Epithelial cell of proximal tubule (primary cell): ENCODE measurements around the gene CACNB2. TPM values are rescaled to one million over a fixed set of nuclear protein-coding genes. Genes with fewer than 3 reads are reported as not detected.

Experiments used
- DNase-seq: peaks from one replicate; pipeline ENCODE4 v3.0.0-alpha.2; 2011; ENCODE audit warnings: low read depth
- H3K4me3 ChIP-seq: 2 replicates; pipeline ENCODE4 v1.5.1; 2011; ENCODE audit warnings: low read depth, mild to moderate bottlenecking, low read length
- total RNA-seq: library from RNA; depleted of rRNA; stranded (reverse); fragments of >200 nt; gene quantifications from 2 replicates; pipeline ENCODE4 v1.2.3, GENCODE V29; 2015
- TF ChIP-seq, protein P1 (sequence below): conservative IDR thresholded peaks from 2 replicates; pipeline ENCODE4 v1.5.1; 2012; ENCODE audit warnings: low read depth, mild to moderate bottlenecking, low read length

Gene CACNB2
- total RNA-seq, 1 donor from 2014 or later: not detected

DNA sequence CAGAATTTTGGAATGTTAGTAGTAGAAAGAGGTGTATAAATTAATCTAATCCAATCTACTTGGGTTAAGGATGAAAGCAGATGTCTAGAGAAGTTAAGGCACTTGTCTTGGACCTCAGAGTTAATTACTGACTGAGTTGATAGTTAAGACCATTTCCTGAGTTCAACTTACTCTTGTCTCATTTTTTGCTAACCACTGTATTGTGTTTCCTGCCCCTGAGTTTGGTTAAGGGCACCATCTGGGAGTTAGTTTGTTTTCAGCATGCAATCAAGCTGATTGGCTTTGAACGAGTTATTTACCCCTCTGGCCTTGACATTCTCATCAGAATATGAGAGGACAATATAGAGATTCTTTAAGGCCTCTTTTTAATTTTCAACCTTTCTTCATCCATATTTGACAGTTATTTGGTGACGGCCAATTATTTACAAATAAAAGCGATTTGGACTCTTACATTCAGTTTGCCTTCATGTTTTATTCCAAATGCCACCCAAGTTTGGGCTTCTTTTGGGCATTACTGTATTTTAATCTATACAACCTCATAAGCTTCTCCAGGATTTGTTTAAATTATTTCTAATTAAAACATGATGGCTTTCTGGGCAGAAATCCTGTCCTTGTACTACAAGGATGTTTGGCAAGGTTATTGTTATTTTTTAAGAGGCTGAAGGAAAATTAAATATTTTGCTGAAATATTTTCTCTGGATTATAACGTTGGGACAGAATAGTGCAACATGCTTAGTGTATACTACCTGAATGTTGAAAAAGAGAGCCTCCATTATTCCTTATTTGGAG is 225.0 kb downstream of the CACNB2 start:
- H3K4me3 ChIP-seq: no peak overlapping the region
- no peak for DNase-seq
- TF ChIP-seq, protein P1, sequence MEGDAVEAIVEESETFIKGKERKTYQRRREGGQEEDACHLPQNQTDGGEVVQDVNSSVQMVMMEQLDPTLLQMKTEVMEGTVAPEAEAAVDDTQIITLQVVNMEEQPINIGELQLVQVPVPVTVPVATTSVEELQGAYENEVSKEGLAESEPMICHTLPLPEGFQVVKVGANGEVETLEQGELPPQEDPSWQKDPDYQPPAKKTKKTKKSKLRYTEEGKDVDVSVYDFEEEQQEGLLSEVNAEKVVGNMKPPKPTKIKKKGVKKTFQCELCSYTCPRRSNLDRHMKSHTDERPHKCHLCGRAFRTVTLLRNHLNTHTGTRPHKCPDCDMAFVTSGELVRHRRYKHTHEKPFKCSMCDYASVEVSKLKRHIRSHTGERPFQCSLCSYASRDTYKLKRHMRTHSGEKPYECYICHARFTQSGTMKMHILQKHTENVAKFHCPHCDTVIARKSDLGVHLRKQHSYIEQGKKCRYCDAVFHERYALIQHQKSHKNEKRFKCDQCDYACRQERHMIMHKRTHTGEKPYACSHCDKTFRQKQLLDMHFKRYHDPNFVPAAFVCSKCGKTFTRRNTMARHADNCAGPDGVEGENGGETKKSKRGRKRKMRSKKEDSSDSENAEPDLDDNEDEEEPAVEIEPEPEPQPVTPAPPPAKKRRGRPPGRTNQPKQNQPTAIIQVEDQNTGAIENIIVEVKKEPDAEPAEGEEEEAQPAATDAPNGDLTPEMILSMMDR: no peak

DNA sequence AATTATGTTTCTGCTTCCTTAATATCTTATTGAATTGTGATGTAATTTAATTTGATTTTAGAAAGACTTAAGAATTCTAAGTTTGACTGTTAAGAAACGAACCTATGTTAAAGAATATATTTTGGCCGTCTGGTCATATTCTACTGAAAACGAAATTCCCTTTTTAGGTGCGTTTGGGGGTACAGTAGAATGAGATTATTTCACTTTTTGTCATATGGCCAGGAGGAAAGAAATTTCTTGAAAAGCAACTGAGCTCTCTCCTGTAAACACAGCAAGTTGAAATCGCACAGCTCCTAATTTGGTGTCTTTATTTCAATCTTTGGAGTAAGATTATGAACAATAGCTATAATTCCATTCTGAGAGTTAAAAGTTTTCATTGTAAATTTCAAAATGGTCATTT is 227.6 kb downstream of the CACNB2 start:
- no peak overlapping the region for H3K4me3 ChIP-seq
- no peak for DNase-seq
- TF ChIP-seq, protein P1: no peak

DNA sequence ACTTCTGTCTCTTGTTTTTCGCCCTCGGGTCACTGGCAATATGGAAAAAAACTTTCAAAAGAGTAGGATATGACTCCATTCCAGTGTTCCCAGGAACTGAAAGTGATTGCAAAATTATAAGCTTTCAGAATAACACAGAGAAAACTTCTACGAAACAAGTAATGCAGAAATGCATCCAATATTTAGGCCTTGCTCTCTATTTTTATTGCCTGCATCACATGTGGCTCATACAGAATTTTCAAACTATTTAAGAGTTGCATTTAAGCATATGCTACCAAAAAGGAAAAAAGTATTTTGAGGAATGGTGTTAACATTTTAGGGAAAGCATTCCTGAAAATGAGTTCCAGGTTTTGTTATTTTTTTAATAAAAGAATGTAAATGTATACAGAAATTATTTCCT is 228.0 kb downstream of the CACNB2 start:
- DNase-seq: no peak
- H3K4me3 ChIP-seq: no peak overlapping the region
- TF ChIP-seq, protein P1: no peak

DNA sequence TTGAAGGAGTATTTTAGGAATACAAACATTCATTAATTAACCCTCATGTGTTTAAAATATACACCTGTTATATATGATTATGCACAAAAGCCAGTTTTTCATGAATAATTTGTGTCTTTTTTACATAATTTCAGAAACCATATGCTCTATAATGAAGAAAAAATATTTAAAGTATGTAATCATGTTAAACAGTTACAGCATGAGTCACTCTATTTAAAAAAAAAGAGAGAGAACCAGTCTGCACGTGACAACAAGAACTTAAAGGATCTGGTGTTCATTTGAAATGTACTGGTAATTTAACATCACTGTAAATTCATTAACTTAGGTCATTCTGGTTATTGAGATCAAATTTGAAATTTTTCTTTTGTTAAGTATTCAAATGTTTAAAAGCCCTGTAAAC is 228.5 kb downstream of the CACNB2 start:
- no peak overlapping the region for H3K4me3 ChIP-seq
- DNase-seq: no peak
- TF ChIP-seq, protein P1: no peak

DNA sequence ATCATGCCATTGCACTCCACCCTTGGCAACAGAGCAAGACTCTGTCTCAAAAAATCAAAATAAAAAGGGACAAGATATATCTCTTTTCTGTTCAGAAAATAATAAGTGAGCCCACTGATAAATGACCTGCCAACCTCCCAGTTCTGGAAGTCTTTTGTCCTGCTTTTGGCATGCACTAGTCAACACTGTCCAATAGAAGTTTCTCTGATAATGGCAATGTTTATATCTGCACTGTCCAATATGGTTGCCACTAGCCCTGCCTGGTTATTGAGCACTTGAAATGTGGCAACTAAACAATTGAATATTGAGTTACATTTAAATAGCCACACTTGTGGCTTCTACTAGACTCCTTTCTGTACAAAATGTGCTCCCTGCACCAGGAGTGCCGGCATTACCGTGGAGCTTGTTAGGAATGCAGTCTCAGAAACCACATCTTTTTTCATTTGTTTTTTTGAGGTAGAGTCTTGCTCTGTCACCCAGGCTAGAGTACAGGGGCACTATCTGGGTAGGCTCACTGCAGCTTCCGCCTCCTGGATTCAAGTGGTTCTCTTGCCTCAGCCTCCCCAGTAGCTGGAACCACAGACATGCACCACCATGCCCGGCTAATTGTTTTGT is 229.7 kb downstream of the CACNB2 start:
- TF ChIP-seq, protein P1: no peak
- no peak overlapping the region for H3K4me3 ChIP-seq
- DNase-seq: no peak

DNA sequence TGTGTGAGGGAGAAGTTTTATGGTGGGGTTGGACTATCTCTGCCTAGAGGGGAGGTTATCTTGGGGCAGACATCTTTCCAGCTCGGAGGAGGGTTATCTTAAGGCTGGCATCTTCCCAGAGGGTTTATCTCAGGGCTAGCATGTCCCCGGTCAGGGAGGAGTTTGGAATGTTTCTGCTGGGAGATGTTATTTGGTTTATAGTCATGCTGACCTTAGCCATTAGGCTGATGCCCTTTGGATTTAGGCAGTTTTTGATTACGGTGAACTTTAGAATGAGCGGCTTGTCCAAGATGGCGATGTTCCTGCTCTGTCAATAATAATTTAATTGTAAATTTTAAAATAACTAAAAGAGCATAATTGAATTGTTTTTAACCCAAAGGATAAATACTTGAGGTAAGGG is 236.4 kb downstream of the CACNB2 start:
- TF ChIP-seq, protein P1: no peak
- DNase-seq: no peak
- no peak overlapping the region for H3K4me3 ChIP-seq
